Hepatocyte (in vitro differentiated cells): Measurements from ENCODE around the gene C5orf15. TPM values are rescaled to one million over a fixed set of nuclear protein-coding genes. Genes with fewer than 3 reads are reported as not detected.
A peak's percentile ranks its signal among the peaks of the same experiment; 100 is the strongest.

Source experiments
- DNase-seq: peaks from one replicate; pipeline ENCODE4 v3.0.0-alpha.2; 2016; ENCODE audit warnings: low spot score
- H2AFZ ChIP-seq: fragments of 200-600 bp; sonication (generic); 2 replicates; pipeline ENCODE4 v1.6.0; 2016; ENCODE audit warnings: antibody characterized with exemption, mild to moderate bottlenecking
- H3K27ac ChIP-seq: fragments of 200-600 bp; sonication (generic); 2 replicates; pipeline ENCODE4 v1.5.1; 2016; ENCODE audit warnings: mild to moderate bottlenecking
- H3K27me3 ChIP-seq: fragments of 200-600 bp; sonication (generic); 2 replicates; pipeline ENCODE4 v1.6.1; 2016
- H3K36me3 ChIP-seq: fragments of 200-600 bp; sonication (generic); replicated peaks from 2 replicates; pipeline ENCODE4 v1.5.1; 2016; ENCODE audit warnings: low read depth; ENCODE audit not compliant: insufficient read depth
- H3K4me1 ChIP-seq: fragments of 200-600 bp; sonication (generic); 2 replicates; pipeline ENCODE4 v1.5.1; 2016; ENCODE audit warnings: mild to moderate bottlenecking, moderate library complexity; ENCODE audit not compliant: insufficient read depth
- H3K4me2 ChIP-seq: fragments of 200-600 bp; sonication (generic); 2 replicates; pipeline ENCODE4 v1.6.0; 2016
- H3K4me3 ChIP-seq: fragments of 200-600 bp; sonication (generic); 2 replicates; pipeline ENCODE4 v1.5.1; 2016; ENCODE audit warnings: mild to moderate bottlenecking
- H3K79me2 ChIP-seq: fragments of 200-600 bp; sonication (generic); 2 replicates; pipeline ENCODE4 v1.6.0; 2017; ENCODE audit warnings: mild to moderate bottlenecking
- H3K9me2 ChIP-seq: fragments of 200-600 bp; sonication (generic); replicated peaks from 2 replicates; pipeline ENCODE4 v1.6.0; 2017; ENCODE audit warnings: mild to moderate bottlenecking; ENCODE audit not compliant: insufficient read depth
- H3K9me3 ChIP-seq: fragments of 200-600 bp; sonication (generic); 2 replicates; pipeline ENCODE4 v1.5.1; 2016; ENCODE audit warnings: low read depth, mild to moderate bottlenecking
- H4K20me1 ChIP-seq: fragments of 200-600 bp; sonication (generic); 2 replicates; pipeline ENCODE4 v1.6.0; 2016; ENCODE audit warnings: mild to moderate bottlenecking; ENCODE audit not compliant: insufficient read depth, poor library complexity, severe bottlenecking
- CTCF ChIP-seq: fragments of 200-600 bp; sonication (generic); IDR thresholded peaks from 2 replicates; pipeline ENCODE4 v1.5.1; 2016; ENCODE audit warnings: antibody characterized with exemption, mild to moderate bottlenecking; ENCODE audit not compliant: poor library complexity
- EZH2 ChIP-seq: fragments of 200-600 bp; sonication (generic); IDR thresholded peaks from 2 replicates; pipeline ENCODE4 v1.6.1; 2016; ENCODE audit warnings: antibody characterized with exemption, mild to moderate bottlenecking, borderline replicate concordance
- EZH2phosphoT487 ChIP-seq: fragments of 200-600 bp; sonication (generic); IDR thresholded peaks from one replicate; pipeline ENCODE4 v1.6.1; 2018; ENCODE audit warnings: antibody characterized with exemption, mild to moderate bottlenecking, low read depth, moderate library complexity; ENCODE audit not compliant: unreplicated experiment, severe bottlenecking
- WGBS: methylation state at CpG from one replicate; pipeline ENCODE4 v1.1.6; 2016; ENCODE audit warnings: low lambda C conversion rate; ENCODE audit errors: missing lambda C conversion rate; 5-methylcytosine and 5-hydroxymethylcytosine counted together
- polyA plus RNA-seq: library from polyadenylated mRNA; unstranded; fragments of >200 nt; fragmentation: Nextera tagmentation; extraction: Ambion mirVana; gene quantifications from 2 replicates; pipeline ENCODE4 v1.2.1, GENCODE V29; 2016
- total RNA-seq: library from RNA; depleted of rRNA; stranded (reverse); fragments of >200 nt; gene quantifications from 2 replicates; pipeline ENCODE4 v1.2.3, GENCODE V29; 2014

C5orf15 gene
- total and polyA plus RNA-seq, 2 experiments from 2014 or later = 76.6 to 124 TPM

- DNase-seq = no peak
- Histone ChIP-seq H3K36me3 (no peaks in the 10 kb centered on the region), H3K79me2 (no peaks in the 10 kb centered on the region), H3K27me3 (no peaks in the 10 kb centered on the region), H3K9me2 (no peaks in the 10 kb centered on the region), H4K20me1 (no peaks in the 10 kb centered on the region), H3K4me3 (no peak overlapping the region), H3K4me1 (no peaks in the 10 kb centered on the region), H3K9me3 (no peaks in the 10 kb centered on the region), H3K4me2 (no peak overlapping the region), H2AFZ (no peak overlapping the region), H3K27ac (no peak overlapping the region)
- TF ChIP-seq EZH2phosphoT487 (no peak), CTCF (no peak), EZH2 (no peak)
- 86% methylated on average over 3 of the region's 3 CpGs for WGBS
Observed at GRCh38 chr5:133945568-133945967, 22.9 kb downstream of the C5orf15 start.

GRCh38 chr5:133944263-133945185 is 23.9 kb downstream of the C5orf15 start:
- H3K9me2 ChIP-seq = no peaks in the 10 kb centered on the region
- H3K36me3 ChIP-seq = no peaks in the 10 kb centered on the region
- DNase-seq = peak; percentile 84
- no peaks in the 10 kb centered on the region for H3K79me2 ChIP-seq
- 48% methylated on average over 19 of the region's 19 CpGs for WGBS
- H3K4me1 ChIP-seq = no peaks in the 10 kb centered on the region
- no peaks in the 10 kb centered on the region for H3K9me3 ChIP-seq
- no peak overlapping the region for H3K4me2 ChIP-seq
- no peak overlapping the region for H3K4me3 ChIP-seq
- no peak overlapping the region for H3K27ac ChIP-seq
- H4K20me1 ChIP-seq = no peaks in the 10 kb centered on the region
- no peak for TF ChIP-seq EZH2
- peak; percentile 70 for TF ChIP-seq CTCF
- no peak for TF ChIP-seq EZH2phosphoT487
- H3K27me3 ChIP-seq = no peaks in the 10 kb centered on the region
- H2AFZ ChIP-seq = no peak overlapping the region

- WGBS = 93% methylated on average over 7 of the region's 7 CpGs
- Histone ChIP-seq H3K9me3 (no peaks in the 10 kb centered on the region), H2AFZ (no peak overlapping the region), H3K79me2 (no peaks in the 10 kb centered on the region), H3K27me3 (no peaks in the 10 kb centered on the region), H3K9me2 (no peaks in the 10 kb centered on the region), H3K4me1 (no peaks in the 10 kb centered on the region), H4K20me1 (no peaks in the 10 kb centered on the region), H3K36me3 (no peaks in the 10 kb centered on the region), H3K4me2 (no peak overlapping the region), H3K27ac (no peak overlapping the region), H3K4me3 (no peak overlapping the region)
- no peak for DNase-seq
- TF ChIP-seq EZH2phosphoT487 = no peak
- TF ChIP-seq CTCF = no peak
- no peak for TF ChIP-seq EZH2
Observed at GRCh38 chr5:133943475-133943817, 25.0 kb downstream of the C5orf15 start.
